ENCODE results near the gene SLC25A28.
A peak's percentile ranks its signal among the peaks of the same experiment; 100 is the strongest.
"Not testable (repeated sequence)": the region's sequence is repeated elsewhere in the genome, so short reads cannot be mapped to it uniquely, and the experiment has no call there.

SLC25A28 gene

GRCh38 chr10:99628923-99629624 lies 8.8 kb upstream of the SLC25A28 start:
- DNase-seq: no peak

- not testable (repeated sequence) for DNase-seq
These were observed 4.9 kb upstream of the SLC25A28 start for GRCh38 chr10:99625124-99625523.

- no peak for DNase-seq
These were observed 3.7 kb upstream of the SLC25A28 start for GRCh38 chr10:99623919-99624318.

GRCh38 chr10:99621454-99622251 lies 1.4 kb upstream of the SLC25A28 start:
- no peak for DNase-seq

GRCh38 chr10:99620711-99621453 lies 643 bp upstream of the SLC25A28 start:
- peak; percentile 23 to 56 for DNase-seq

- no peak for DNase-seq
These were observed 994 bp downstream of the SLC25A28 start for GRCh38 chr10:99619090-99619800.

GRCh38 chr10:99617696-99618095 lies 2.5 kb downstream of the SLC25A28 start:
- no peak for DNase-seq

GRCh38 chr10:99615426-99615825 lies 4.8 kb downstream of the SLC25A28 start:
- no peak for DNase-seq

GRCh38 chr10:99612167-99612831 lies 7.9 kb downstream of the SLC25A28 start:
- DNase-seq: peak; percentile 2 to 49

- no peak for DNase-seq
These were observed 8.9 kb downstream of the SLC25A28 start for GRCh38 chr10:99611326-99611725.

- no peak for DNase-seq
These were observed 10.0 kb downstream of the SLC25A28 start for GRCh38 chr10:99610221-99610620.

- no peak for DNase-seq
These were observed 11.1 kb downstream of the SLC25A28 start for GRCh38 chr10:99609186-99609585.

- no peak for DNase-seq
These were observed 14.9 kb downstream of the SLC25A28 start for GRCh38 chr10:99605351-99605750.

- DNase-seq: no peak
These were observed 15.4 kb downstream of the SLC25A28 start for GRCh38 chr10:99604862-99605261.

- DNase-seq: no peak
These were observed 21.3 kb downstream of the SLC25A28 start for GRCh38 chr10:99598781-99599509.

GRCh38 chr10:99598011-99598410 lies 22.2 kb downstream of the SLC25A28 start:
- no peak for DNase-seq

- not testable (repeated sequence) for DNase-seq
These were observed 23.5 kb downstream of the SLC25A28 start for GRCh38 chr10:99596708-99597107.

- DNase-seq: no peak
These were observed 24.3 kb downstream of the SLC25A28 start for GRCh38 chr10:99595770-99596465.

GRCh38 chr10:99595236-99595635 lies 25.0 kb downstream of the SLC25A28 start:
- DNase-seq: no peak

- no peak for DNase-seq
These were observed 26.9 kb downstream of the SLC25A28 start for GRCh38 chr10:99593312-99593711.

- DNase-seq: no peak
These were observed 29.4 kb downstream of the SLC25A28 start for GRCh38 chr10:99590799-99591198.
